Globus pallidus (tissue), 1 donor: ENCODE data around the gene MSMO1.
A peak's percentile ranks its signal among the peaks of the same experiment; 100 is the strongest.
"Not testable (repeated sequence)": the region's sequence is repeated elsewhere in the genome, so short reads cannot be mapped to it uniquely, and the experiment has no call there.

Experiments
- DNase-seq: peaks from one replicate; pipeline ENCODE4 v3.0.0-alpha.2; 2015; ENCODE audit warnings: low spot score

The MSMO1 gene

DNA sequence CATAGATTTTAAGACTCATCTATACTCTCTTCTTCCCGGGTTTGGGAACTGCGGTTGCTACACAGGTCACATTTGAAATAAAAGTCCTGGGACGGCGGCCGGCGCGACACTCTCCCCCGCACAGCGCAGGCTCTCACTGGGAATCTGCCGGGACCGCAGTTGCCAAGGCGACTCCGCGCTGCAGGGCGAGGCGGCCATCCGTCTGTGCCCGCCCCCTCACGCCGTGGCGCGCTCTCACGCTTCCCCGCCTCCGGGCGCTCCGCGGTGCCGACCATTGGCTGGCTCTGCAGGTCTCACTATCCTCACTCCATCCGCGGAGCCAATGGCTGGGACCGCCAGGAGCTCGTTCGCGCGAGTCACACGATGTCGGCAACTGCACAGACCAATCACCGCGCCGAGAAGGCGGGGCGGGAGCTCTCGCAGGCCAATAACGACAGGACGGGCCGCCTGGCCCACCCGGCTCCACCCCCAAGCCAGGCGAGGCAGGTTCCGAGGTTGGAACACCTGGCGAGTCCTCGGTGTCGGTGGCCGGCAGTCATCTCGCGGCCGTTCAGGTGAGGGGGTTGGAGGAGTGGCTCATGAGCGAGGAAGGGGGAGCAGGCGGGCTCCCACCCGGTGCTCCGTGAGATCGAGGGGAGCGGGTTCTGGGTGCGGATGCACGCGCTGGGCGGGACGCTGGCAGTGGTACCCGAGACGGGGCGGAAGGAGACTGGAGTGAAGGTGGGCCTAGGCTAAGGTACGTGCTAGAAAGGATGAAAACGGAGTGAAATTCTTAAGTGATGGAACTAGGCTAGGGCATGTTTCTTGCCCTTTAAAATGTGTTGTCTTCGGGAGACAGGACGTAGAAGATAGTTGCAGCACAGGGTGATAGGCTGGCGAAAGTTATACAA, at the start of gene MSMO1:
MSMO1 (plus strand) TSS at position 459 of the 890 bp plus-strand sequence. CDS start 5,702 bp downstream, outside the sequence.
- DNase-seq, result peak; percentile 99

DNA sequence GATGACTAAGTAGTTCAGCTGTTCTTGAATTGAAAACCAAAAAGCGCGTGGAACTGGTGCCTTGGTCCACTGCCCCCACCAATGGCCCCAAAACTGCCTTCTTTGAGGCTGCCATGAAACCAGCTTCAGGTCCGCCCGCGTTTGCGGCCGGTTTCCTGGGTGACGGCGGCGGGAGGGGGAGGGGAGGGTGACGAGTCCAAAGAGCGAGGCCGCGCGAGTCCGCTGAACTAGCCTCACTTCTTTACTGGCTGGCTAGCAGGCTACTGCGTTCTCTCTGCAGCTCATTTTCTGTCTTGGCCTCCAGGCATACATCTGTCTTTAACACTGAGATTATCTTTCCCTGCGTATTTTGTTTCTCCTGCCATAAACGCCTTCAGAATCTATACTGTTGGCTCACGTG, 47.9 kb upstream of the MSMO1 start:
- DNase-seq, result not testable (repeated sequence)

GRCh38 chr4:165284697-165285096, 42.8 kb upstream of the MSMO1 start:
- not testable (repeated sequence) for DNase-seq

DNA sequence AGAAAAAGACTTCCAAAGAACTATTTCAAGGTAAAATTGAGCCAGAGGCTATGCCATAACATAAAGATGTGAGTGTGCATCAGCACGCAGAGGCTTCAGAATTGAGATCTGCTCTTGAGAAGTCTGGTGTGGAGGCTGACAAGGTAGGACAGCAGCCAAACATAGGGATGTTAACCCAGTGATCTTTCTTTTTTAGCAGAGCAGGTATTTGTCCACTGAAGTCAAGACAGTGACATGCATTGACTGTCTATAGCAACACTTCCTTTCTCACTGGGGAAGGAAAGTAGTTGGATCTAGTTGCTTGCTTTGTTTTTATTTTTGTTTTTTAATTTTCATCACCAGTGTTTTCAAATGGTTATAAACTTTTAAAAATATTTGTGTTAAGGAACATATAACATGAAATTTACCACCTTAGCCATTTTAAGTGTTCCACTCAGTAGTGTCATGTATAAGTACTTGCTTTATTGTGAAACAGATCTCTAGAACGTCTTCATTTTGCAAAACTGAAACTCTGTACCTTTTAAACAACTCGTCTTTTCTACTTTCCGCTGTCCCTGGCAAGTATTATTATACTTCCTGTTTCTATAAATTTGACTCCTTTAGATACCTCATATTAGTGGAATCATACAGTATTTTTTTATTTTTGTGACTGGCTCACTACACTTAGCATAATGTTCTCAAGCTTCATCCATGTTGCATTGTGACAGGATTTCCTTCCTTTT, 40.7 kb upstream of the MSMO1 start:
- not testable (repeated sequence) for DNase-seq

DNA sequence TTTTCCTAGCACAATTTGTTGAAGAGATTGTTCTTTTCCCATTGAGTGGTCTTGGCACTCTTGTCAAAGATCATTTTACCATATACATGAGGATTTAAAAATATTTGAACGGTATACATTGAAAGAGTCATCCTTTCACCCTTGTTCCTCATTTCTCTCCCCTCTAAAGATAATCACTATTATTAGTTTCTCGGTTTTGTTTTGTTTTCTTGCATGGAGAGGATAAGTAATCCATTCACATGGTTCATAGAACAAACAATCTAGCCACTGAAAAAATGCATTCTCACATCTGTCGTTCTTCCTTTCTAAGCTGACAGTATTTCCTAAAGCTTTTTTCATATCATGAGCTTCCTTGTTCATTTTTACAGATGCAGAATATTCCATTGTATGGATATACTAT, 39.2 kb upstream of the MSMO1 start:
- DNase-seq, result no peak

- no peak for DNase-seq
Measured at GRCh38 chr4:165288639-165289422, 38.6 kb upstream of the MSMO1 start.

GRCh38 chr4:165289423-165289785, 38.1 kb upstream of the MSMO1 start:
- no peak for DNase-seq

DNA sequence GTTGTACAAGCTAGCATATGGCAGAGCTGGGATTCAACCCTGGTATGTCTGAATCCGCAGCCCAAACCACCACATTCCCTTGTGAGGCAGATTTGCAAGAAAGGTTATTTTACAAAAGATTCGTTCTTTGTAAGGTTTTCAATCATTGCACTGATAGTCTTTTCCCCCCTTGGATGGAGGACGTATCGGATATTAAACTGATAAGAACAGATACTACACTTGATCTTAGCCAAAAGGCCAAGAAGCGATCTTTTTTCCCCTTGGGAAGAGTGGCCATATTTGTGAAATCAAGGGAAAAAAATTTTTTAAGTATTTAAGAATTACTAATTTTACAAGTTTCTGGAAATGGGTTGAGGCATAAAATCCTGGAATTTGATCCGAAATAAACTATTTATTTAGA, 34.4 kb upstream of the MSMO1 start:
- no peak for DNase-seq

GRCh38 chr4:165293927-165294649, 33.4 kb upstream of the MSMO1 start:
- DNase-seq, result no peak

DNA sequence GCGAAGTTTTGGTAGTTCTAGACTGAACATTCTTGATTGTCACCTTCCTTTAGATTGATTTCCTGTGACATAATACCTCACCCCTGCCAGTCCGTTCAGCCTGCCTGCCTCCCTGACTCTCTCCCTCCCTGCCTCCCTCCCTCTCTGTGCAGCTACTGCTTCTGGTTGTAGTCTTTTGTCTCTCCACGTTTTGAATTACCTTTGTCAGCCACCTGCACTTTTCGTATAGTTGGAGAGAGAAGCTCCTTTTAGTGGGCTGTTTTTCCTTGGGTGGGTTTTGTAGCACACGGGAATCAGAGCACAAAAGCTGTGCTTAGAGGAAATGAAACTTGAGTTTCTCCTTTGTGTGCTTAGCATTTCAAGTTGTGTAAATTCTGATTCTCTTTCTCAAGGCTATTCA, 32.6 kb upstream of the MSMO1 start:
- no peak for DNase-seq

GRCh38 chr4:165297626-165298025, 29.8 kb upstream of the MSMO1 start:
- no peak for DNase-seq

DNA sequence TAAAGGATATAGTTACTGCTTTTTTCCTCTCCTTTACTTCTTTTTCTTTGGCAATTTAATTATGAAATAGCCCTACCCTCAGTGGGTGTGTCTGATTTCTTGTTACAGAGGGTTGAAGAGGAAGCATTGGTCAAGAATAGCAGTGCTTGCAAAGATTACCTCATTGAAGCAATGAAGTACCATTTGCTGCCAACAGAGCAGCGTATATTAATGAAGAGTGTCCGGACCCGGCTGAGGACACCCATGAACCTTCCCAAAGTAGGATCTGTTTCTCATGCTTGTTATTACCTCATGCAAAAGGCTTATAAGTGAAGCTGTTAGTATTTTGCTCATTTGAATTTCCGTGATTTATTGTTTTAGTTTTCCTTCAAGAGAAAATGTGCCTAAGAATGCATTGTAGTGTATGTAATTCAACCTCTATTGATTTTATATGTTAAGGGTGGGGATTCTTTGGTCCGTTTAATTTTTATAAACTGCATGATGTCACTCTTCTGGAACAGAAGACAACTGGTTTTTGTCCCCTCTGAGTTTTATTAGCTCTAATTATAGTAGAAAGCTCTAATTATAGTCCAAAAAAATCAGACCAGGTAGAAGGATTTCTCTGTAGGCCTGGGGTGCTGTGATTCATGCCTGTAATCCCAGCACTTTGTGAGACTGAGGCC, 27.9 kb upstream of the MSMO1 start:
- no peak for DNase-seq

DNA sequence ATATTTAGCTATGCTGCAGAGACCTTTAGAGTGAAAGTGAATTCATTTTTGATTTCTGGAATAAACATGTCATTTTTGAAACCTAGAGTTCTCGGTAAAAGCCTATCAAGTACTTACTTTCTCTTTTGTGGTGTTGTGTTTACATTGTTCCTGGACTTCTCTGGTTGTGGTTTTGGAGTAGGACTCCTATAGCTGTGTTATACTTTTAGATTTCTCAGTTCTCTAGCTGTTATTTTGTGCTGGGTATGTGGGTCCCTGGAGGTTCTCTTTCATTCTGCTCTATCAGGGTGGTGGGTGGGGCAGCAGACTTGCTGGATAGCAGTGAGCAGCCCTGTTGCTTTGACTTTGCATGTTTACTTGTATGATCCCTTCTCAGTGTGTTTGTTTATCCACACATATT, 25.6 kb upstream of the MSMO1 start:
- no peak for DNase-seq

- DNase-seq, result no peak
Measured at GRCh38 chr4:165302658-165303057, 24.8 kb upstream of the MSMO1 start.

DNA sequence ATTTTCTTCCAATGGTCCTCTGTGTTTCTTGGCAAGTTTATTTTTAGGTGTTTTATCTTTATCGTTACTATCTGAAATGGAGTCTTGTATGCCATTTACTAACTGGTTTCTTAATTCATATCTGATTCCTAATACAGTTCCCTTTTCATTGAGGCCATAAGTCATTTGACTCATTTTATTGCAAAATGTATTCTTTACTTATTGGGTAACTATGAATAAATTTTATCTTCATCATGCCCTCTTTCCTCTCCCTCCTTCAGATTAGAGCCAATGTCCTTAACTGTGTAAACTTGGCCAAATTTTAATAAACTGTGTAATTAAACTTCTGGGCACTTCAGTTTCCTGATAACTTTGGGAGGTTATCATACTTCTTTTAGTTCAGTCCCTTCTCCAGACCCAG, 19.3 kb upstream of the MSMO1 start:
- no peak for DNase-seq

DNA sequence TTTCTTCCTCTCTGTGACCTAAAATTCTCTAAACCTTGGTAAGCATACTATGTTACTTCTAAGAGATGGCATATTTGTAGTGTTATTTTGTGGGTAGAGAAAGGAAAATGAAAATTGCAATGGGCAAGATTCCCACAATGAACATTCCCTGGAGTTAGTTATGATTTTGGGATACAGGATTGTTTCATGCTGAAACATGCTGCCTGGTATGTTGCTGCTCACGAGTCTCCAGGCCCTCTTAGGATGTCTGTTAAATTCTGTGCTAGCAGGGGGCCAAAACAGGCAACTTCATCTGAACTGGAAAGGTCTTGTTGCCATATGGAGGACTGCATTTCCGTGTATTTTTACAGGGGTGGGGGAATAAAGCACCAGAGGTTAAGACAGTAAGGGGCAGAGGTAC, 18.9 kb upstream of the MSMO1 start:
- DNase-seq, result no peak

- DNase-seq, result no peak
Measured at GRCh38 chr4:165309456-165309855, 18.0 kb upstream of the MSMO1 start.

DNA sequence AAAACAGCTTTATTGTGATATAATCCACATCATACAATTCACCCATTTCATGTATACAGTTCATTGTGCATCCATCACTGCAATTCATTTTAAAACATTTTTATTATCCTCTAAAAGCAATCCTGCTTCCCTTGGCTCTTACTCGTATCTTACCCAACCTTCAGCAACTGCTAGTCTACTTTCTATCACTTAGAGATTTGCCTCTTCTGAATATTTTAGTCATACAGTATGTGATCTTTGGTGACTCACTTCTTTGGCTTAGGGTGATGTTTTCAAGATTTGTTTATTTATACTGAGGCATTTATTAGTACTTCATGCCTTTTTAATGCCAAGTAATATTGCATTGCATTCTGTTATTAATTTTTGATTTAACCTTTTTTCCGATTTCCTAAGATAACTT, 15.0 kb upstream of the MSMO1 start:
- no peak for DNase-seq

- no peak for DNase-seq
Measured at GRCh38 chr4:165319030-165319429, 8.4 kb upstream of the MSMO1 start.

- DNase-seq, result no peak
Measured at GRCh38 chr4:165319509-165319908, 8.0 kb upstream of the MSMO1 start.

- no peak for DNase-seq
Measured at GRCh38 chr4:165324236-165324917, 3.1 kb upstream of the MSMO1 start.
